Endodermal cell (in vitro differentiated cells): ENCODE results near the gene ARFRP1. TPM values are rescaled to one million over a fixed set of nuclear protein-coding genes. Genes with fewer than 3 reads are reported as not detected.
"Not testable (repeated sequence)": the region's sequence is repeated elsewhere in the genome, so short reads cannot be mapped to it uniquely, and the experiment has no call there.

Experiments
- DNase-seq: peaks from one replicate; pipeline ENCODE4 v3.0.0-alpha.2; 2017
- H3K27ac ChIP-seq: 2 replicates; pipeline ENCODE4 v1.5.1; 2013; ENCODE audit warnings: mild to moderate bottlenecking, low read depth, low read length, moderate library complexity
- H3K27me3 ChIP-seq: 2 replicates; pipeline ENCODE4 v1.6.1; 2013; ENCODE audit warnings: mild to moderate bottlenecking, low read length, moderate library complexity; ENCODE audit not compliant: insufficient read depth, control insufficient read depth, poor library complexity, severe bottlenecking
- H3K36me3 ChIP-seq: 2 replicates; pipeline ENCODE4 v1.7.0; 2013; ENCODE audit warnings: mild to moderate bottlenecking, low read length, moderate library complexity; ENCODE audit not compliant: control insufficient read depth, insufficient read depth
- H3K4me1 ChIP-seq: one replicate; pipeline ENCODE4 v1.7.0; 2013; ENCODE audit warnings: low read length; ENCODE audit not compliant: control insufficient read depth, insufficient read depth
- H3K4me3 ChIP-seq: 2 replicates; pipeline ENCODE4 v1.5.1; 2013; ENCODE audit warnings: mild to moderate bottlenecking, low read length, moderate library complexity
- H3K9ac ChIP-seq: 2 replicates; pipeline ENCODE4 v1.6.1; 2013; ENCODE audit warnings: mild to moderate bottlenecking, low read length, moderate library complexity; ENCODE audit not compliant: poor library complexity, severe bottlenecking; ENCODE audit errors: extremely low read depth
- H3K9me3 ChIP-seq: 2 replicates; pipeline ENCODE4 v1.6.1; 2013; ENCODE audit warnings: mild to moderate bottlenecking, low read length, moderate library complexity; ENCODE audit not compliant: control insufficient read depth
- H3K27ac Mint-ChIP-seq: 2 replicates; pipeline ENCODE4 v1.8.0; 2020; ENCODE audit warnings: mixed read lengths
- H3K27me3 Mint-ChIP-seq: 2 replicates; pipeline ENCODE4 v1.8.0; 2021; ENCODE audit warnings: mild to moderate bottlenecking, mixed read lengths; ENCODE audit not compliant: insufficient read depth
- H3K36me3 Mint-ChIP-seq: 2 replicates; pipeline ENCODE4 v1.8.0; 2020; ENCODE audit warnings: low read depth, mixed read lengths
- H3K4me1 Mint-ChIP-seq: 2 replicates; pipeline ENCODE4 v1.8.0; 2020; ENCODE audit warnings: mixed read lengths
- H3K4me3 Mint-ChIP-seq: 2 replicates; pipeline ENCODE4 v1.8.0; 2020; ENCODE audit warnings: mild to moderate bottlenecking, moderate library complexity, mixed read lengths
- H3K9me3 Mint-ChIP-seq: 2 replicates; pipeline ENCODE4 v1.8.0; 2020; ENCODE audit warnings: mild to moderate bottlenecking, mixed read lengths
- WGBS, 2 experiments: methylation state at CpG; one replicate each; pipeline versions ENCODE4 v1.1.5 to v1.1.7; 2013; ENCODE audit warnings: missing lambda C conversion rate in 2 of 2, mixed read lengths in 1 of 2; ENCODE audit not compliant: insufficient coverage in 1 of 2, insufficient read length in 1 of 2; 5-methylcytosine and 5-hydroxymethylcytosine counted together
- total RNA-seq, 2 donors: library from RNA; stranded (reverse); fragmentation: NEBNext Ultra II Directional in 1 of 2; extraction: Animal tissue kit (Norgen Biotek cat#: 25700) in 1 of 2; gene quantifications; 2 replicates in 1 of 2; 3 replicates in 1 of 2; pipeline ENCODE4 v1.2.1, GENCODE V29; 2021
- TF ChIP-seq, protein P1 (sequence below): fragments of 200-600 bp; sonication (generic); conservative IDR thresholded peaks from 2 replicates; pipeline ENCODE4 v1.5.0; 2021; ENCODE audit warnings: antibody characterized with exemption, mild to moderate bottlenecking

Gene ARFRP1
- total RNA-seq, 2 donors from 2014 or later, result 41.6 to 46.2 TPM

DNA sequence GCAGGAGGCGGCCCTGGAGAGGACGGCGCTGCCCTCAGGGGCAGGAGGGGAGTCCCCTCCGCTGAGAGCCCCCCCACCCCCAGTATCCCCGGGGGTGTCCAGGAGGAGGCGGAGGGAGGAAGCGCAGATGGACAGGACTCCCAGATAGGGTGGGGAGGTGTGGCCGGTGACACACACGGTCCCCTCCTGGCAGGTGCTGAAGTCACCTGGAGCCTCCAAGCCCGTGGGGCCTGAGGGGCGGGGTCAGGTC, 55.9 kb downstream of the ARFRP1 start:
- 0 to 35% methylated on average over 1 to 8 of the region's 11 CpGs for WGBS, 2 experiments
- TF ChIP-seq, protein P1, sequence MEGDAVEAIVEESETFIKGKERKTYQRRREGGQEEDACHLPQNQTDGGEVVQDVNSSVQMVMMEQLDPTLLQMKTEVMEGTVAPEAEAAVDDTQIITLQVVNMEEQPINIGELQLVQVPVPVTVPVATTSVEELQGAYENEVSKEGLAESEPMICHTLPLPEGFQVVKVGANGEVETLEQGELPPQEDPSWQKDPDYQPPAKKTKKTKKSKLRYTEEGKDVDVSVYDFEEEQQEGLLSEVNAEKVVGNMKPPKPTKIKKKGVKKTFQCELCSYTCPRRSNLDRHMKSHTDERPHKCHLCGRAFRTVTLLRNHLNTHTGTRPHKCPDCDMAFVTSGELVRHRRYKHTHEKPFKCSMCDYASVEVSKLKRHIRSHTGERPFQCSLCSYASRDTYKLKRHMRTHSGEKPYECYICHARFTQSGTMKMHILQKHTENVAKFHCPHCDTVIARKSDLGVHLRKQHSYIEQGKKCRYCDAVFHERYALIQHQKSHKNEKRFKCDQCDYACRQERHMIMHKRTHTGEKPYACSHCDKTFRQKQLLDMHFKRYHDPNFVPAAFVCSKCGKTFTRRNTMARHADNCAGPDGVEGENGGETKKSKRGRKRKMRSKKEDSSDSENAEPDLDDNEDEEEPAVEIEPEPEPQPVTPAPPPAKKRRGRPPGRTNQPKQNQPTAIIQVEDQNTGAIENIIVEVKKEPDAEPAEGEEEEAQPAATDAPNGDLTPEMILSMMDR, result no peak
- no peaks in the 10 kb centered on the region for H3K9me3 ChIP-seq
- peaks cover 21% of the 10 kb centered on the region for H3K27me3 Mint-ChIP-seq
- no peak overlapping the region for H3K9ac ChIP-seq
- no peak overlapping the region for H3K27ac Mint-ChIP-seq
- H3K36me3 ChIP-seq, result no peaks in the 10 kb centered on the region
- H3K4me3 Mint-ChIP-seq, result peak overlapping the region; percentile 48
- H3K36me3 Mint-ChIP-seq, result no peaks in the 10 kb centered on the region
- no peaks in the 10 kb centered on the region for H3K4me1 ChIP-seq
- no peak for DNase-seq
- H3K9me3 Mint-ChIP-seq, result no peaks in the 10 kb centered on the region
- H3K27ac ChIP-seq, result no peak overlapping the region
- no peak overlapping the region for H3K4me3 ChIP-seq
- H3K27me3 ChIP-seq, result peaks cover 19% of the 10 kb centered on the region
- peaks cover 5% of the 10 kb centered on the region for H3K4me1 Mint-ChIP-seq

DNA sequence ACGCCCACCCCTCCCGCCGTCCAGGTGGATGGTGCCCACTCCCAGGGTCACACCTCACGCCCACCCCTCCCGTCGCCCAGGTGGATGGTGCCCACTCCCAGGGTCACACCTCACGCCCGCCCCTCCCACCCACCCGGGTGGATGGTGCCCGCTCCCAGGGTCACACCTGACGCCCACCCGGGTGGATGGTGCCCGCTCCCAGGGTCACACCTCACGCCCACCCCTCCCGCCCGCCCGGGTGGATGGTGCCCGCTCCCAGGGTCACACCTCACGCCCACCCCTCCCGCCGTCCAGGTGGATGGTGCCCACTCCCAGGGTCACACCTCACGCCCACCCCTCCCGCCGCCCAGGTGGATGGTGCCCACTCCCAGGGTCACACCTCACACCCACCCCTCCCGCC, 57.3 kb downstream of the ARFRP1 start:
- DNase-seq, result not testable (repeated sequence)

DNA sequence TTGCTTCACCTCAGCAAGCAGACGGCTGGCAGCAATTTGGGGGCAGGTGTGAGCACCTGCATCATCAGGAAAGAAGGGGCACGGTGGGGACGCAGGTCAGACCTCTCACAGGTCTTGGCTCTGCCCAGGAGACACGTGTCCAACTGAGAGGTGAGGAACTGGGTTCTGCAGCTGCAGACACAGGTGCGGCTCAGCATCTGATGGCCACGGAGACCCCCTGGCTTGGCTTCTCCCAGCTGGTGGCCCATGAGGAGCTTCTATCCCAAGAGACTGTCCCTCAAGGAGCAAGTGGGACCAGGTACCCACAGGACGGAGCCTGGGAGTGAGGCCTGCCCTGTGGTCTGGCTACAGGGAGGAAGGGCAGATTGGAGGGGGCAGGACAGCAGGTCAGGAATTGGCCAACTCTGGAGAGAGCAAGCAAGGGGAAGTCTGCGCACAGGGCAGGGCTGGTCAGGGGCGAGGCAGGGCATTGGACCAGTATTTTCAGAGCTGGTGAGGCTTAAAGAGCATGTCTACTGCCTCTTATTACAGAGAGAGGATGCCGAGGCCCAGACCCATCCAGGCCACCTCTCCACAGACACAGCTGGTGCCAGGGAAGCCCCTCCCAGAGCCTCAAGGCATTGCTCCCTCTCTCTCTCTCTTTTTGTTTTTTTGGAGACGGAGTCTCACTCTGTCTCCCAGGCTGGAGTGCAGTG, 58.7 kb downstream of the ARFRP1 start:
- Histone ChIP-seq H3K36me3 (no peaks in the 10 kb centered on the region), H3K4me3 (no peak overlapping the region), H3K9ac (no peak overlapping the region), H3K27me3 (peaks cover 19% of the 10 kb centered on the region), H3K27ac (no peak overlapping the region), H3K9me3 (no peaks in the 10 kb centered on the region), H3K4me1 (no peaks in the 10 kb centered on the region)
- WGBS, 2 experiments, result 84 to 90% methylated on average over 8 to 11 of the region's 11 CpGs
- peaks cover 3% of the 10 kb centered on the region for H3K4me1 Mint-ChIP-seq
- H3K27ac Mint-ChIP-seq, result no peak overlapping the region
- H3K27me3 Mint-ChIP-seq, result peaks cover 32% of the 10 kb centered on the region
- TF ChIP-seq, protein P1, result no peak
- H3K9me3 Mint-ChIP-seq, result no peaks in the 10 kb centered on the region
- no peaks in the 10 kb centered on the region for H3K36me3 Mint-ChIP-seq
- H3K4me3 Mint-ChIP-seq, result no peak overlapping the region
- no peak for DNase-seq

More for the DNA sequence above, 57.3 kb downstream of the ARFRP1 start:
- not testable (repeated sequence) for H3K4me1 Mint-ChIP-seq, H3K4me1 ChIP-seq, H3K9me3 ChIP-seq, H3K4me3 Mint-ChIP-seq, H3K9me3 Mint-ChIP-seq, H3K9ac ChIP-seq, H3K27ac Mint-ChIP-seq, H3K4me3 ChIP-seq, H3K36me3 ChIP-seq, H3K36me3 Mint-ChIP-seq, H3K27ac ChIP-seq
- peaks cover 19% of the 10 kb centered on the region for H3K27me3 ChIP-seq
- H3K27me3 Mint-ChIP-seq, result peaks cover 25% of the 10 kb centered on the region
- WGBS, 2 experiments, result 98% methylated on average over 9 of the region's 25 CpGs; no CpG with 5 or more reads in 1 of the 2 experiments

Other genes starting within 250 kb of the ARFRP1 start
- gene KCNQ2, start 235.3 kb downstream of the ARFRP1 start, total RNA-seq, result 10 to 100 TPM; 36.4 to 62.8 TPM
- 10 to 100 TPM; 12.1 to 22.6 TPM for gene EEF1A2, start 208.9 kb downstream of the ARFRP1 start, total RNA-seq
- 100 to 1,000 TPM; 247 to 296 TPM for gene PPDPF, start 187.2 kb downstream of the ARFRP1 start, total RNA-seq
- under 1 TPM in 1 of 2 donors, not detected in 1; 0.22 TPM for gene PTK6, start 170.6 kb downstream of the ARFRP1 start, total RNA-seq
- gene SRMS, start 160.2 kb downstream of the ARFRP1 start, total RNA-seq, result not detected
- gene FNDC11, start 153.8 kb downstream of the ARFRP1 start, total RNA-seq, result 1 to 10 TPM; 1.8 to 2.4 TPM
- gene HELZ2, start 133.7 kb downstream of the ARFRP1 start, total RNA-seq, result 10 to 100 TPM; 34.5 to 37.0 TPM
- gene GMEB2, start 80.9 kb downstream of the ARFRP1 start, total RNA-seq, result 10 to 100 TPM; 11.5 to 12.3 TPM
- gene STMN3, start 54.6 kb downstream of the ARFRP1 start, total RNA-seq, result 10 to 100 TPM in 1 of 2 donors, 1 to 10 TPM in 1; 6.7 to 18.3 TPM
- gene RTEL1, start 49.7 kb downstream of the ARFRP1 start, total RNA-seq, result 10 to 100 TPM; 33.9 to 36.7 TPM
- gene TNFRSF6B, start 11.3 kb downstream of the ARFRP1 start, total RNA-seq, result not detected
- gene ZGPAT, start 63 bp upstream of the ARFRP1 start, total RNA-seq, result 10 to 100 TPM; 28.8 to 29.5 TPM
- 10 to 100 TPM in 1 of 2 donors, 1 to 10 TPM in 1; 7.6 to 10.1 TPM for gene LIME1, start 28.7 kb upstream of the ARFRP1 start, total RNA-seq
- gene SLC2A4RG, start 31.8 kb upstream of the ARFRP1 start, total RNA-seq, result 100 to 1,000 TPM in 1 of 2 donors, 10 to 100 TPM in 1; 69.3 to 108 TPM
- 10 to 100 TPM; 24.9 to 25.9 TPM for gene ZBTB46, start 123.3 kb upstream of the ARFRP1 start, total RNA-seq
- not detected for gene ABHD16B, start 153.5 kb upstream of the ARFRP1 start, total RNA-seq
- 10 to 100 TPM; 68.3 to 85.2 TPM for gene TPD52L2, start 157.3 kb upstream of the ARFRP1 start, total RNA-seq
- gene DNAJC5, start 187.2 kb upstream of the ARFRP1 start, total RNA-seq, result 10 to 100 TPM; 25.8 to 26.8 TPM
- gene UCKL1, start 248.4 kb upstream of the ARFRP1 start, total RNA-seq, result 10 to 100 TPM; 36.5 to 47.8 TPM